GM21723 (cell line): ENCODE results near the gene BGLAP.

Source experiments
- ATAC-seq: cut with Tn5 transposase; IDR thresholded peaks from one replicate; pipeline ENCODE4 v1.9.1; 2021; ENCODE audit warnings: mild to moderate bottlenecking, moderate library complexity; ENCODE audit not compliant: unreplicated experiment

BGLAP gene

GRCh38 chr1:156251527-156251926, 9.5 kb downstream of the BGLAP start:
- no peak for ATAC-seq

GRCh38 chr1:156253634-156254033, 11.7 kb downstream of the BGLAP start:
- ATAC-seq, result no peak

GRCh38 chr1:156257711-156258110, 15.7 kb downstream of the BGLAP start:
- ATAC-seq, result no peak

- no peak for ATAC-seq
These were observed 16.9 kb downstream of the BGLAP start for GRCh38 chr1:156258859-156259258.

GRCh38 chr1:156259805-156260204, 17.8 kb downstream of the BGLAP start:
- ATAC-seq, result no peak

GRCh38 chr1:156260896-156261295, 18.9 kb downstream of the BGLAP start:
- ATAC-seq, result no peak

- ATAC-seq, result no peak
These were observed 20.7 kb downstream of the BGLAP start for GRCh38 chr1:156262461-156263287.

- ATAC-seq, result no peak
These were observed 21.3 kb downstream of the BGLAP start for GRCh38 chr1:156263288-156263655.

GRCh38 chr1:156266051-156266450, 24.1 kb downstream of the BGLAP start:
- no peak for ATAC-seq

- ATAC-seq, result no peak
These were observed 26.4 kb downstream of the BGLAP start for GRCh38 chr1:156268336-156268735.

GRCh38 chr1:156270314-156270713, 28.3 kb downstream of the BGLAP start:
- ATAC-seq, result no peak

GRCh38 chr1:156276532-156276931, 34.5 kb downstream of the BGLAP start:
- no peak for ATAC-seq

GRCh38 chr1:156276966-156277381, 35.0 kb downstream of the BGLAP start:
- no peak for ATAC-seq

- no peak for ATAC-seq
These were observed 37.9 kb downstream of the BGLAP start for GRCh38 chr1:156279837-156280236.

- peak; percentile 58 for ATAC-seq
These were observed 39.3 kb downstream of the BGLAP start for GRCh38 chr1:156281281-156281680.

GRCh38 chr1:156281693-156282478, 39.9 kb downstream of the BGLAP start:
- peak; percentile 8 for ATAC-seq

- ATAC-seq, result peak; percentile 78
These were observed 40.7 kb downstream of the BGLAP start, which contains the start of gene SMG5 for GRCh38 chr1:156282479-156283222. Gene SMG5 (minus strand): TSS chr1:156282825. CDS start chr1:156282680, 145 bp downstream.

GRCh38 chr1:156283521-156283920, 41.5 kb downstream of the BGLAP start:
- no peak for ATAC-seq

GRCh38 chr1:156284112-156284511, 42.1 kb downstream of the BGLAP start, which contains the start of gene TMEM79:
Gene TMEM79 (plus strand): TSS chr1:156284325. CDS start chr1:156285227, 902 bp downstream.
- ATAC-seq, result no peak

GRCh38 chr1:156284757-156285156, 42.8 kb downstream of the BGLAP start:
- no peak for ATAC-seq

- no peak for ATAC-seq
These were observed 43.5 kb downstream of the BGLAP start for GRCh38 chr1:156285437-156285836.
